Muscle layer of colon (tissue), 2 donors: ENCODE data around the gene SLC12A4.

Experiments
- H3K27ac ChIP-seq: one replicate; pipeline ENCODE4 v1.7.0; 2013; ENCODE audit warnings: low read depth, mild to moderate bottlenecking, low read length, moderate library complexity
- H3K27me3 ChIP-seq, 2 donors: one replicate each; pipeline ENCODE4 v1.7.0; 2013; ENCODE audit warnings: low read length in 2 of 2, mild to moderate bottlenecking in 2 of 2; ENCODE audit not compliant: insufficient read depth in 2 of 2, control insufficient read depth in 1 of 2
- H3K36me3 ChIP-seq: one replicate; pipeline ENCODE4 v1.7.0; 2013; ENCODE audit warnings: mild to moderate bottlenecking, low read length; ENCODE audit not compliant: insufficient read depth
- H3K4me1 ChIP-seq: one replicate; pipeline ENCODE4 v1.7.0; 2013; ENCODE audit warnings: mild to moderate bottlenecking, low read length; ENCODE audit not compliant: insufficient read depth
- H3K4me3 ChIP-seq, 2 donors: one replicate each; pipeline ENCODE4 v1.7.0; 2013; ENCODE audit warnings: low read length in 2 of 2, low read depth in 1 of 2, mild to moderate bottlenecking in 1 of 2, moderate library complexity in 1 of 2
- H3K9ac ChIP-seq: one replicate; pipeline ENCODE4 v1.7.0; 2013; ENCODE audit warnings: low read length
- H3K9me3 ChIP-seq: one replicate; pipeline ENCODE4 v1.7.0; 2013; ENCODE audit warnings: mild to moderate bottlenecking, low read length
- donor health status: abdominal sarcoma.
- donor health status: Adenocarcinoma of cecum.

Gene SLC12A4

GRCh38 chr16:67936124-67936879 is 32.1 kb downstream of the SLC12A4 start, which contains the start of gene PSMB10:
TSS of gene PSMB10 (minus strand) at chr16:67936850. CDS start at chr16:67936749, 101 bp downstream.
- Histone ChIP-seq H3K4me3 (peak within 1 kb of the TSS; percentile 67 to 93), H3K36me3 (peaks cover 17% of the 10 kb centered on the region), H3K4me1 (peaks cover 21% of the 10 kb centered on the region), H3K9me3 (no peaks in the 10 kb centered on the region), H3K9ac (peak within 1 kb of the TSS; percentile 92), H3K27me3 (no peaks in the 10 kb centered on the region), H3K27ac (peak within 1 kb of the TSS; percentile 98)

DNA sequence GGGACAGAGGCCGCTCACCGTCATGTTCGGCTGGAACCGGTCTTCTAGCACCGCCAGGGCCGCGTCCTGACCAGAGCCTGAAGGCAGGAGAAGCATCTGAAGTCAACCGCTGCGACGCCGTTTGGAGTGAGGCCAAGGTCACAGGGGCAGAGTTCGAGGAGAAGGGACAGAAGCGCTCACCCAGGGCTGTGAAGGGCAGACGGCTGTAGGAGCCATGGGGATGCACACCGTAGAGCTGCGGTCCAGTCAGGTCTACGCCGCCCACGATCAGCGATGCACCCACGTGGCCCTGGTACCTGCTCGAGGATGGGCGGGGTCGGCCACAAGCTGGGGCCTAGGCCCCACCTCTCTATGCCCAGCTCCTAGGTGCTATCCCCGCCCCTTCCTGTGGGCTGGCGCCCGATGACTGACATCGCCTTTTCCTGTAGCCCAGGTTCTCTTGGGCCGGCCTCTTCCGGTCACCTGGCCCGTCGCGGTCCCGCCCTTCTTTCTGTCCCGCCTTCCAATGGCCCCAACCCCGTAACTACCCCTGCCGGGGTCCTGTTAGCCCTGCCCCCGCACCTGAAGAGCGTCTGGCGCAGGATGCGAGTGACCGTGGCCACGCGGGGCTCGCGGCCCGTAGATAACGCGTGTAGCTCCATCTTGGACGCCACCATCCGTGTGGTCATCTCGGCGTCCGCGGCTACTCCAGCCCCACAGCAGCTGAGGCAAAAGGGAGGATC is 32.9 kb downstream of the SLC12A4 start:
- Histone ChIP-seq H3K4me1 (peaks cover 21% of the 10 kb centered on the region), H3K36me3 (peaks cover 17% of the 10 kb centered on the region), H3K27me3 (no peaks in the 10 kb centered on the region)

DNA sequence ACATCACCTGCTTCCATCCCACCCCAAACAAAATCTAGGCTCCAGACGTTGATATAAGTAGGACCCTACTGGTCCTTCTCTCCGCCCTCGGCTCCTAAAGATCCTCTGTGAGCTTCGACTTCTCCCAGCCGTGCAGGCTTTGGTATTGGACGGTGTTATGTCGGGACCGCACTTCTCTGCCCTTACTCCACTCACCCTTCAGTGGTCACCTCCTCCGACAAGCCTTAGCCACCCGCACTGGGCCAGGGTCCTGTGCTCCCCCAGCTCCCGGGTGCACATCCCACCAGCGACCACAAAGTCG is 33.4 kb downstream of the SLC12A4 start:
- Histone ChIP-seq H3K4me1 (peaks cover 21% of the 10 kb centered on the region), H3K4me3 (peak overlapping the region; percentile 67 to 93), H3K9ac (peak overlapping the region; percentile 66), H3K27me3 (no peaks in the 10 kb centered on the region), H3K36me3 (peaks cover 13% of the 10 kb centered on the region), H3K27ac (peak overlapping the region; percentile 98), H3K9me3 (no peaks in the 10 kb centered on the region)

More for the DNA sequence above, 32.9 kb downstream of the SLC12A4 start:
- H3K9ac ChIP-seq: peak overlapping the region; percentile 92
- peak overlapping the region; percentile 98 for H3K27ac ChIP-seq
- H3K9me3 ChIP-seq: no peaks in the 10 kb centered on the region
- H3K4me3 ChIP-seq: peak overlapping the region; percentile 67 to 93

GRCh38 chr16:67934306-67935100 is 33.9 kb downstream of the SLC12A4 start:
- Histone ChIP-seq H3K4me1 (peaks cover 21% of the 10 kb centered on the region), H3K27ac (peak overlapping the region; percentile 98), H3K9ac (peak overlapping the region; percentile 66), H3K4me3 (peak overlapping the region; percentile 67 to 93), H3K36me3 (peaks cover 7% of the 10 kb centered on the region), H3K9me3 (no peaks in the 10 kb centered on the region), H3K27me3 (no peaks in the 10 kb centered on the region)

DNA sequence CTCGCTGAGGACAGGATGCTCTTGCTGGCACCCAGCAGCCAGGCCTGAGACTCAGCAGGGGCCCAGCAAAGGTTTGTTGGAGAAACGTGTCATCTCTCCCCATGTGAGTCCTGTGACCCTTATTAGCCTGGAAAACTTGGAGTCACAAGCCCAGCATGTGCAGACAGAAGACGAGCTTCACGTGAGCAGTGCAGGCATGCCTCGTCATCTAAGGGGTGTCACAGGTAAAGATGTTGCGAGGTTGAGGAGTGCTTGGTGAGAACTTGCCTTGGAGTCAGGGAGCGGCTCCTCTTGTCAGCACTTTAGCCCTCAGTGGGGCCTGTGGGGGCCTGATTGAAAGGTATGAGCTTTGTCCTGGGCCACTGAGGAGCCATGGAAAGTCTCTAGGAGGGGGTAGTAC is 34.6 kb downstream of the SLC12A4 start:
- H3K27me3 ChIP-seq: no peaks in the 10 kb centered on the region
- H3K4me3 ChIP-seq: no peak overlapping the region
- H3K36me3 ChIP-seq: peaks cover 7% of the 10 kb centered on the region
- no peaks in the 10 kb centered on the region for H3K9me3 ChIP-seq
- no peak overlapping the region for H3K27ac ChIP-seq
- H3K4me1 ChIP-seq: peaks cover 21% of the 10 kb centered on the region
- no peak overlapping the region for H3K9ac ChIP-seq

DNA sequence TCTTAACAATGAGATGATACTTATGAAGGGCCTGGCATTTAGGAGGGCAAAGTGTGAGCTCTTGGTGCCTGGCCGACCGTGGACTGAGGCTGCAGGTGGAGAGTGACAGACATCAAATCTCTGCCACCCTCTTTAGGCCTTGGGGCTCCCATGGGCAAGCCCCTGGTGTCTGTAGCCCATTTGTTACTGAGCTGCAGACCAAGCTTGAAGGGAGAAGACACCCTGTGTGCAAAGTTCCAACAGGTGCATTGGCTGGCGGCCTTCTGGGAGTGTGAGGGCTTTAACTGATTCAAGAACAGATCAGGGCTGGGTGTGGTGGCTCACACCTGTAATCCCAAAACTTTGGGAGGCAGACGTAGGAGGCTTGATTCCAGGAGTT is 36.0 kb downstream of the SLC12A4 start:
- H3K4me3 ChIP-seq: no peak overlapping the region
- H3K4me1 ChIP-seq: peaks cover 20% of the 10 kb centered on the region
- H3K9ac ChIP-seq: no peak overlapping the region
- no peaks in the 10 kb centered on the region for H3K9me3 ChIP-seq
- H3K27me3 ChIP-seq: no peaks in the 10 kb centered on the region
- H3K27ac ChIP-seq: no peak overlapping the region
- peaks cover 20% of the 10 kb centered on the region for H3K36me3 ChIP-seq

DNA sequence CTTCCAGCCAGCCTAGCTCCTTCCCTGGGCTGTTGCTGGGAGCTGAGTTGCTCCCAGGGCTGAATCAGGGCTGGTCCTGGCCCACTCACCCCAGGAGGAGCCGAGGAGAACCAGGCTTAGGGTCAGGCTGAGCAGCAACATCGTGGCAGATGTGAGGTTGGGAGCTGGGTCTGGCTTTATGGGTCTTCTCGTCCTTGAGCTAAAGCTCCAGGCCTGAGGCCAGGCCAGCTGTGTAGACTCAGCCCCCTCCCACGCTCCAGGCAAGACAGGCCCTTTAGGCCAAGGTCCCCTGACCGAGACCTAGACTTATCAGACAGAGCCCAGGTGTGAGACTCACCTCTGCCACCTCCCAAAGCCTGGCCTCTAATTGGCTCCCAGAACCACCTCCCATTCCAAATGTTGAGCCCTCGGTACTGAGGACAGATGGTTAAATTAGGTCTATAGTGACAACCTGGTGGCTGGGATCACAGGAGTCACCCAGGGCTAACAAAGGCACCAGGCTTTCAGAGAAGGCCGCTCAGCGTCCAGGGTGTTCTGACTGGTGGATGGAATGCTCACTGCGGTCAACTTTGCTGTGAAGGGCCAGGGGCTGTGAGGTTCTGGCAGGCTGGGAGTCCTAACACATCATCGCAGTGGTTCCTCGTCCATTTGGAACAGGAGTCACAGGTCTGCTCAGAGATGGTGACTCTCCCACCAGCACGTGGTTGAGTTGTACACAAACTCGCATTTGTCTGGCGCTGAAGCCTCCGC is 36.5 kb downstream of the SLC12A4 start, which contains the start of gene CTRL:
TSS of gene CTRL (minus strand) at position 151 of the 750 bp plus-strand sequence. CDS start at position 141, 10 bp downstream.
- Histone ChIP-seq H3K36me3 (peaks cover 26% of the 10 kb centered on the region), H3K4me3 (no peak within 1 kb of the TSS), H3K9ac (no peak within 1 kb of the TSS), H3K27me3 (no peaks in the 10 kb centered on the region), H3K4me1 (peaks cover 14% of the 10 kb centered on the region), H3K9me3 (no peaks in the 10 kb centered on the region), H3K27ac (no peak within 1 kb of the TSS)

- H3K4me1 ChIP-seq: peaks cover 13% of the 10 kb centered on the region
These were observed 37.7 kb downstream of the SLC12A4 start for GRCh38 chr16:67930678-67931211.

GRCh38 chr16:67930191-67930590 is 38.2 kb downstream of the SLC12A4 start:
- peaks cover 10% of the 10 kb centered on the region for H3K4me1 ChIP-seq
- peaks cover 27% of the 10 kb centered on the region for H3K36me3 ChIP-seq

More at GRCh38 chr16:67930678-67931211, 37.7 kb downstream of the SLC12A4 start:
- Histone ChIP-seq H3K4me3 (no peak overlapping the region), H3K36me3 (peaks cover 27% of the 10 kb centered on the region), H3K27me3 (no peaks in the 10 kb centered on the region), H3K9ac (no peak overlapping the region), H3K9me3 (no peaks in the 10 kb centered on the region), H3K27ac (no peak overlapping the region)

DNA sequence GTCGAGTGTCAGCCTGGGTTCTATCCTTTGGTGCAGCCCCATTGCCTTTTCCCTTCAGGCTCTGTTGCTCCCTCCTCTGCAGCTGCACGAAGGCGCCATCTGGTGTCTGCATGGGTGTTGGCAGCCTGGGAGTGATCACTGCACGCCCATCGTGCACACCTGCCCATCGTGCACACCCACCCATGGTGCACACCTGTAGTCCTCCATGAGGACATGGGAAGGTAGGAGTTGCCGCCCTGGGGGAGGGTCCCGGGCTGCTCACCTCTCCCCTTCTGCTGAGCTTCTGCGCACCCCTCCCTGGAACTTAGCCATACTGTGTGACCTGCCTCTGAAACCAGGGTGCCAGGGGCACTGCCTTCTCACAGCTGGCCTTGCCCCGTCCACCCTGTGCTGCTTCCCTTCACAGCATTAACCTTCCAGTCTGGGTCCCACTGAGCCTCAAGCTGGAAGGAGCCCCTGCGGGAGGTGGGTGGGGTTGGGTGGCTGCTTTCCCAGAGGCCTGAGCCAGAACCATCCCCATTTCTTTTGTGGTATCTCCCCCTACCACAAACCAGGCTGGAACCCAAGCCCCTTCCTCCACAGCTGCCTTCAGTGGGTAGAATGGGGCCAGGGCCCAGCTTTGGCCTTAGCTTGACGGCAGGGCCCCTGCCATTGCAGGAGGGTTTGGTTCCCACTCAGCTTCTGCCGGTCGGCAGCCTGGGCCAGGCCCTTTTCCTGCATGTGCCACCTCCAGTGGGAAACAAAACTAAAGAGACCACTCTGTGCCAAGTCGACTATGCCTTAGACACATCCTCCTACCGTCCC is 39.7 kb downstream of the SLC12A4 start:
- H3K27me3 ChIP-seq: no peaks in the 10 kb centered on the region
- no peaks in the 10 kb centered on the region for H3K9me3 ChIP-seq
- no peak overlapping the region for H3K4me3 ChIP-seq
- no peak overlapping the region for H3K9ac ChIP-seq
- H3K27ac ChIP-seq: no peak overlapping the region
- no peaks in the 10 kb centered on the region for H3K4me1 ChIP-seq
- H3K36me3 ChIP-seq: peaks cover 27% of the 10 kb centered on the region

More at GRCh38 chr16:67930191-67930590, 38.2 kb downstream of the SLC12A4 start:
- Histone ChIP-seq H3K9me3 (no peaks in the 10 kb centered on the region), H3K27me3 (no peaks in the 10 kb centered on the region), H3K27ac (no peak overlapping the region), H3K4me3 (no peak overlapping the region), H3K9ac (no peak overlapping the region)
